PFSK-1 (cell line): ENCODE results near the gene DCBLD2.

ENCODE experiments used
- FOXP2 ChIP-seq: optimal IDR thresholded peaks from 2 replicates; pipeline ENCODE3; 2011; ENCODE audit warnings: borderline replicate concordance, control low read depth, inconsistent platforms; ENCODE audit not compliant: insufficient read depth; ENCODE audit errors: extremely low read length, extremely low read depth
- POLR2AphosphoS5 ChIP-seq: IDR thresholded peaks from 2 replicates; pipeline ENCODE4 v1.6.1; 2012; ENCODE audit warnings: low read depth, mild to moderate bottlenecking, control low read depth, low read length, moderate library complexity
- REST ChIP-seq, 2 experiments: IDR thresholded peaks; 2 replicates each; pipeline versions ENCODE4 v1.6.1 to v1.8.0; 2011 to 2012; ENCODE audit warnings: low read depth in 2 of 2, low read length in 2 of 2, control low read depth in 1 of 2, inconsistent platforms in 1 of 2, mild to moderate bottlenecking in 1 of 2, moderate library complexity in 1 of 2; ENCODE audit not compliant: insufficient read depth in 1 of 2
- SIN3A ChIP-seq: IDR thresholded peaks from 2 replicates; pipeline ENCODE4 v1.6.1; 2012; ENCODE audit warnings: mild to moderate bottlenecking, low read length, moderate library complexity, borderline replicate concordance; ENCODE audit not compliant: insufficient read depth
- TAF1 ChIP-seq: IDR thresholded peaks from 2 replicates; pipeline ENCODE4 v1.6.1; 2012; ENCODE audit warnings: low read length, control low read depth, borderline replicate concordance; ENCODE audit not compliant: insufficient read depth

Gene DCBLD2

DNA sequence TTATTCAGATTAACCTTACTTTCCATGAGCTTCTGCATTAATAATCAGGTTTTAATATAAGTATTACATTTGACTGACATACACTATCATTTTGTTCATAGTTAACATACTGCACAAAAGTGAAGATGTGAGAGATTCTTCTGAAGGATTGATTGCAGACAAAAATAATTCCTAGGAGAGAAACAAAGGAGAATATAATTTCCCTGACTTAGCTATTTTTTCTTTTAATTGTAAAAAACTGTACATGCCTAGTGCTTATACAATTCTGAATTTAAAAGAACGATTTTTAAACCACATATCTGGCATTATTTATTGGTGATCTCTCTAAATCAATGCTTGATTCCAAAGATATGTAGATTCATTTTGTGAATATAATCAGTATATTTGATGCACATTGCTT, 11.0 kb upstream of the DCBLD2 start:
- TF ChIP-seq SIN3A (no peak), FOXP2 (no peak), REST (IDR thresholded peaks at IDR 0.05; ENCODE audit: insufficient read depth in 1 of 2, low read depth in 2 of 2, low read length in 2 of 2) (no peak), POLR2AphosphoS5 (no peak), TAF1 (no peak)

DNA sequence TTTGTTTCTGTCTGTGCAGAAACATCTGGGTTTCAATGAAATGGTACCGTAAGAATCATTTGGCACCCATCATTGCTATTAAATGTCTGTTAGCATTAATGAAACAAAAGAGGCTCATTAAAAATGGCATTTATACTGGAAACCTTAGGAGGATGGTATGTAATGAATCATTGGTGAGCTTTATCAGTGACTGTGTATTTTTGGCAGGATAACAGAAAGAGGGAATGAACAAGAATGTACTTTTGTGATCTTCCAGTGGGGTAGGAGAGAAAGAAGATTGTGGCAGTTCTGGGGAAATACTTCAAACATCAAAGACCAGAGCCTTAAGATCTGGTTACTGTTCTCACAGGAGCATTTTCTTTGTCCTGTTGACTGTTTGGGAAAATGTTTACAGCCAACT, 4.7 kb upstream of the DCBLD2 start:
- no peak for TF ChIP-seq TAF1
- TF ChIP-seq REST (IDR thresholded peaks at IDR 0.05; ENCODE audit: insufficient read depth in 1 of 2, low read depth in 2 of 2, low read length in 2 of 2) = no peak
- no peak for TF ChIP-seq SIN3A
- no peak for TF ChIP-seq FOXP2
- no peak for TF ChIP-seq POLR2AphosphoS5

DNA sequence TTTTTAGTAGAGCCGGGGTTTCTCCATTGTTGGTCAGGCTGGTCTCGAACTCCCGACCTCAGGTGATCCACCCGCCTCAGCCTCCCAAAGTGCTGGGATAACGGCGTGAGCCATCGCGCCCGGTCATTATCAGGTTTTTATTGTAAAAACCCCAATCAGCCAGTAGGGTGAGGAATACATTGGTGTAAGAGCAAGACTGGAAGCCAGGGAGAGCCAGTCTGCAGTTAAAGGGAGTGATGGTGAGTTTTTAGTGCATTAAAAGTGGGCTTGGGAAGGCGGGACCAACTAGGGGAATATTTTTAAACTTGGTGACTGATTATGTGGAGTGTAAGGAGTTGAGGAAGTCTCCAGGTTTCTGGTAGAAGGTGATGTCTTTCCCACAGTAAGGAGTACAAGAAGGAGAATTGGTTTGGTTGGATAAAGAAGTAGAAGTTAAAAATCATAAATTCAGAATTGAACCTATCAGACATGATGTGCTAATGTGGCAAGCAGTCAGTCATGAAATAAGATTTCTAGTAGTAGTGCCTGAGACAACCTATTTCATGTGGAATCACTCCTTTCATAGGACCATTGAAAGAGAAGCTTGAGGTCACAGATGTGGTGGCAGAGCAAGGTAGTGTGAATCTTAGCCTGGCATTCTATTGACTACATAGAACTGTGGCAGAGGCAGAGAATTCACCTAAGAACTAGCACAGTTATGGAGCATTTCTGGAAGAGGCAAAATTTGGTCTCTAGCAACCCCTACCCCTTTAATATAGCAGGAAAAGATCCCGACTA, 2.4 kb upstream of the DCBLD2 start:
- no peak for TF ChIP-seq POLR2AphosphoS5

DNA sequence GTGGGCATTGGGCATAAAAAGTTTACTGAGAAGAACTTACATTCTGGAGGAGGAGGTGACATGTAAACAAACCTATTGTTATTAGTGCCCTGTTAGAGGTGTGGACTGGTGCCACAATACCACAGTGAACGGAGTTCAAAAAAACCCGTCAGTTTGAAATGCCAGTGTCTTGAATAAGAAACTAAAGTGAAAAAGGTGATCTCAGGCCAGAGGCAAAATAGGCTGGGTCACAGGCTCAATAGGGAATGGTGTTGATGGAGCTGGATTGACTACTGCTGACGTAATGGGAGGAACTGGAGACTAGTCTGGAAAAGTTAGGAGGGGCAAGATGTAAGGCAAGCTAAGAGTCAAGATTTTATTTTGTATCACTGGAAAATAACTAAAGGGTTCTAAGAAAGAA, 1.6 kb upstream of the DCBLD2 start:
- no peak for TF ChIP-seq REST (IDR thresholded peaks at IDR 0.05; ENCODE audit: insufficient read depth in 1 of 2, low read depth in 2 of 2, low read length in 2 of 2)
- no peak for TF ChIP-seq POLR2AphosphoS5
- TF ChIP-seq TAF1 = no peak
- TF ChIP-seq SIN3A = no peak
- TF ChIP-seq FOXP2 = no peak

DNA sequence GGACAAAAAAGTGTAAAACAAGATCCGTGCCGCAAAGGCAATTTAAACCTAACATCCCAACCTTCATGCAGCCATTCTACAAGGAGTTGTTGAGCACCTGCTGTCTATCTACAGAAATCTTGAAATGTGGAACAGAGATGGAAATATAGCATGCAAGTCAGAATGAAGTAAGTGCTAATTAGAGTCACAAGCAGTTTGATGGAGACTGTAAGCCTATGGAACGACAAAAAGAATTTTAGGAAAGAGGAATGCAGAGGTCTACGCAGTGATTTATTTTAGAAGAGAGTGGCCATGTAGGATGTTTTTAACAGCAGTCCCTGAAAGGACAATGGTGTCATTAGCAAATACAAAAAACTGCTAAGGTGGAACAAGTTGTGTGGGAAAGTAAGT, 851 bp upstream of the DCBLD2 start:
- no peak for TF ChIP-seq TAF1
- no peak for TF ChIP-seq SIN3A
- TF ChIP-seq FOXP2 = no peak
- no peak for TF ChIP-seq POLR2AphosphoS5
- no peak for TF ChIP-seq REST (IDR thresholded peaks at IDR 0.05; ENCODE audit: insufficient read depth in 1 of 2, low read depth in 2 of 2, low read length in 2 of 2)
